HG03097 (cell line): ENCODE data around the gene MARVELD2.
"Not testable (repeated sequence)": the region's sequence is repeated elsewhere in the genome, so short reads cannot be mapped to it uniquely, and the experiment has no call there.

Source experiments
- ATAC-seq: cut with Tn5 transposase; IDR thresholded peaks from one replicate; pipeline ENCODE4 v1.9.1; 2021; ENCODE audit not compliant: unreplicated experiment, low FRiP score

MARVELD2 gene

GRCh38 chr5:69414885-69415583, at the start of gene MARVELD2:
TSS of gene MARVELD2 (plus strand) at chr5:69415116. CDS start at chr5:69419386, 4,270 bp downstream.
- ATAC-seq: no peak

GRCh38 chr5:69367697-69368279, 47.1 kb upstream of the MARVELD2 start:
- ATAC-seq: no peak

- no peak for ATAC-seq
Observed at GRCh38 chr5:69368458-69369339, 46.2 kb upstream of the MARVELD2 start.

- peak; percentile 87 for ATAC-seq
Observed at GRCh38 chr5:69369340-69370121, 45.4 kb upstream of the MARVELD2 start, which contains the start of the genes AK6, RAD17 and TAF9. TSS of gene AK6 (minus strand) at chr5:69369520. CDS start at chr5:69369490, 30 bp downstream. TSS of gene RAD17 (plus strand) at chr5:69369818. CDS start at chr5:69372209, 2,391 bp downstream. TSS of gene TAF9 (minus strand) at chr5:69369520. CDS start at chr5:69365737, 3,783 bp downstream.

GRCh38 chr5:69370335-69370734, 44.6 kb upstream of the MARVELD2 start:
- not testable (repeated sequence) for ATAC-seq

- ATAC-seq: no peak
Observed at GRCh38 chr5:69372394-69372793, 42.5 kb upstream of the MARVELD2 start.

GRCh38 chr5:69374911-69375446, 39.9 kb upstream of the MARVELD2 start:
- ATAC-seq: no peak

- ATAC-seq: no peak
Observed at GRCh38 chr5:69378376-69378775, 36.5 kb upstream of the MARVELD2 start.

GRCh38 chr5:69404659-69405330, 10.1 kb upstream of the MARVELD2 start:
- ATAC-seq: no peak

GRCh38 chr5:69415584-69415958, 655 bp downstream of the MARVELD2 start:
- ATAC-seq: no peak

GRCh38 chr5:69416180-69416579, 1.3 kb downstream of the MARVELD2 start:
- ATAC-seq: no peak

GRCh38 chr5:69416699-69417098, 1.8 kb downstream of the MARVELD2 start:
- ATAC-seq: no peak

GRCh38 chr5:69418554-69418953, 3.6 kb downstream of the MARVELD2 start:
- no peak for ATAC-seq

GRCh38 chr5:69431424-69432303, 16.7 kb downstream of the MARVELD2 start:
- no peak for ATAC-seq

GRCh38 chr5:69432412-69433206, 17.7 kb downstream of the MARVELD2 start:
- ATAC-seq: no peak

- not testable (repeated sequence) for ATAC-seq
Observed at GRCh38 chr5:69435276-69435884, 20.5 kb downstream of the MARVELD2 start.

- ATAC-seq: no peak
Observed at GRCh38 chr5:69444127-69444754, 29.3 kb downstream of the MARVELD2 start.
